RPMI7951 (cell line): Measurements from ENCODE around the gene PSTPIP1. TPM values are rescaled to one million over a fixed set of nuclear protein-coding genes. Genes with fewer than 3 reads are reported as not detected.

Experiments used
- DNase-seq: peaks from one replicate; pipeline ENCODE4 v3.0.0-alpha.2; 2012; ENCODE audit warnings: low read depth
- total RNA-seq: library from RNA; depleted of rRNA; stranded (reverse); fragments of >200 nt; shearing (Covaris generic); gene quantifications from 2 replicates; pipeline ENCODE4 v1.2.3, GENCODE V29; 2014

The PSTPIP1 gene
- total RNA-seq, 1 experiment from 2014 or later, result not detected

DNA sequence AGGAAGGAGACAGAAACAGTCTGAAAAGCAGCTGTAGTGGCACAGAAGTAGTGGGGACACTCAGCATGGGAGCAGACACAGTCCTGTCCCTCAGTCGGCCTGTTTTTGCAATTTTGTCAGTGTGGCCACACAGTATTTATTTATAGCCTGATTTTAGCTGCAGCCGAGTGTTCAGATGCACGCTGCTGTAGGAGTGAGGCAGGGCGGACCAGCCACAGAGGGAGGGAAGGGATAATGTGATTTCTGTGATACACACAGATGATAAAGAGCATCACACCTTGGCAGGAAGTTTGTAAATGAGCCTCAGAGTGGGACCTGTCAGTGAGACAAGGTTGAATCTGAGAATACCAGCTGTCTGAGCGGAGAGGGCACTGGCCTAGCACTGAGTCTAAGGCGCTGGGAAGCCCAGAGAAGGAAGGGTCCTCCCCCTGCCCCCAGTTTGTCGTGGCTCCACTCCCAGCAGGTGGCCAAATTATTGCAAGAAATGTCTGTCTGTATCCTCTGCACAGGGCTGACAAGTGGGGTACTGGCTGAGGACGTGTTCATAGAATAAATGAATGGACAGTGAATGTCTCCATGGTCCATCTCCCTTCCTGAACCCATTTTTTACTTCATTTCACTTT, 3.8 kb downstream of the PSTPIP1 start:
- no peak for DNase-seq

DNA sequence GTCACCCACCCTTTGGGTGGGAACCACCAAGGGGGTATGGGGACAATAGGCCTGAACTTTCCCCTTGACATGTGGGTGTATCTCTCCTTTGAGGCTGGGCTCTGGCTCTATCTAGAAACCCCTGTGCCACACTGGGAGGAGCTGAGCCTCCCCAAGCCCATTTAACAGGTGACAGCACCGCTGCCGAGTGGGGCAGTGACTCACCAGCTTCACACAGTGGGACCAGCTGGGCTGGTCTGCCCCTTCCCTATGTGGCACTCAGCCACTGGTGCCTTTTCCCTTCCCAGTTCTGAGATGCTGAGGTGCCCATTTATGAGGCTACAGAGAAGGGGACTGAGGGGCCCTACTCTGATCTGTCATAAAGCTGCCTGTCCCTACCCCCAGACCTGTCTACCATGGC, 5.1 kb downstream of the PSTPIP1 start:
- no peak for DNase-seq

DNA sequence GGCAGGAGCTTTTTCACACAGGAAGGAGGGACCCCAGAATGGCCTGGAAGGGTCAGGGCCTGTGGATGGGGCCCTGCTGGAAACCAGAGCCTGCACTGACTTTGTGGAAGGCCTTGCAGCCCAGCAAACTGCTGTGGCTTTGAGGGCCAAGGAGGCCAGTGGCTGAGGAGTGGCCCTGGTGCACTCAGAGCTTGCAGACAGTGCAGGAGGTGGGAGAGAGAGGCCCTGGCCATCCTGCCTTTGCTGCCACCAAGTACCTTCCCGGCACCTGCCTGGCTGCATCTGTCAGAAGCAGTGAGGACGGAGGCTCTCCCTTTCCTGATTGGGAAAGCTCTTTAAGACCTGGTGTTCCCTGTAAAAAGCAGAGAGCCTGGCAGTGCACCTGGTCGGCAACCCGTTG, 6.4 kb downstream of the PSTPIP1 start:
- DNase-seq, result no peak

DNA sequence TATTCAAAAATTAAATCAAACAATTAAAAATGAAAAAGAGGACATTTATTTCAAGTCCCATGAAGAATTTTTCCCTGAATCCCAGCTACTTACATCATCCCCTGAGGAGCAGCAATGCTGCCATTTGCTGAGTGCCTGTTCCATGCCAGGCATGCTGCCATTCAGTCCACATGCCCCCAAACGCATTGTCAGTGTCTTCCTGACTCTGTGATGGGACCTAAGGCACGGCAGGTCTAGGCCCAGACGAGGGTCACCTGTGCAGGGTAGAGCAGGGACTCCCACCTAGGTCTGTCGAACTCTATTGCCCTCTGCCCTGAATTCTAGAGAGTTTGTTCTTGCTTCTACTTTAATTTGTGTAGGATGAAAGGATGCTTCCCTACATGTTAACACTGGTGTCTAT, 7.0 kb downstream of the PSTPIP1 start:
- DNase-seq, result no peak

DNA sequence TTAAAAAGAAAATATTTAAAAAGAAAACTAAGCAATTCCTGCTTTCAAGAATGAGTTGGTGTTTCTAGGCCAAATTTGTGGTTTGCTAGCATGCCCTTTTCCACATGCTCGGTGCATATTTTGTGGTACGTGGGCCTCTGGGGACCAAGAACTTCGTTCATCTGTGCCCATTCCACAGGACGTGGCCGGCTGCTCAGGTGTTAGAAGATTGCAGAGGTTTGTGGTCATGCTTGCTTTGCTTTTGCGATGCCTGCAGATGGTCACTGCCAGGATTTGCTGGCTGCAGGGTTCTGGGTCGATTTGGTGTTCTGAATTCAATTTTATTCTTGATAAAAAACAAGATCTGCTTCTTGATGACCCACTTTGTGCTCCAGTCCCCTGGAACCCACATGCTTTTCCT, 7.5 kb downstream of the PSTPIP1 start:
- DNase-seq, result no peak

DNA sequence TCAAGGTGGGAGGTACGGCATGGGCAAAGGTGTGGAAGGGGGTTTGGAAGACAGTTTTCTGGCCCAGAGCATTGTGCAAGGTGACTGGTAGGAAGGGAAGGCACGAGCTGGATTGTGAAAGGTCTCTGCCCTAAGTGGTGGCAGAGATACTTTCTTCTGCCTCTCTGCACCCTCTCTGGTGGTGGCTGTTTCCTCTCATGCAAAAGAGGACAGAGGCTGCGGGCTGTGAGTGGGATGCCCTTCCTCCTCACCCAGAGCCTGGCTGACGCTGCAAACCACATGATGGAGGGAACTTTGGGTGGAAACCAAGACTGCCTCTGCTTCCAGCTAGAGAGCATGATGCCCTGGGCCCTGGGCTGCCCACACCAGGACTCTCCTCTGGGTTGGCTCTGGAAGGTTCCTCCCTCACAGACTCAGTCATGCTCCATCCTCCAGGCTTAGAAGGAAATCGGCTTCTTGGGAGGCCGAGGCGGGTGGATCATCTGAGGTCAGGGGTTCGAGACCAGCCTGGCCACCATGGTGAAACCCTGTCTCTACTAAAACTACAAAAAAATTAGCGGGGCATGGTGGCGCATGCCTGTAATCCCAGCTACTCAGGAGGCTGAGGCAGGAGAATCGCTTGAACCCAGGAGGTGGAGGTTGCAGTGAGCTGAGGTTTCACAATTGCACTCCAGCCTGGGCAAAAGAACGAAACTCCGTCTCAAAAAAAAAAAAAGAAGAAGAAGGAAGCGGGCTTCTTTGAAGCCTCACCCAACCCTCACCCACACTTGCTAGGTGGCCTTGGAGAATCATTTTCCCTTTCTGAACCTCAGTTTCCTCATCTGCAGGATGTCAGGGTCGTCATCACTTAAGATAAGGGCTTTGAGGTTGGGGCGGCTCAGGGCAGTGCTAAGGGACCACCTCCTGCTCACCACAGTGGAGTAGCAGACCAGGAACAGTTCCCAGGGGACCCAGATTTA, 8.3 kb downstream of the PSTPIP1 start:
- DNase-seq, result no peak

DNA sequence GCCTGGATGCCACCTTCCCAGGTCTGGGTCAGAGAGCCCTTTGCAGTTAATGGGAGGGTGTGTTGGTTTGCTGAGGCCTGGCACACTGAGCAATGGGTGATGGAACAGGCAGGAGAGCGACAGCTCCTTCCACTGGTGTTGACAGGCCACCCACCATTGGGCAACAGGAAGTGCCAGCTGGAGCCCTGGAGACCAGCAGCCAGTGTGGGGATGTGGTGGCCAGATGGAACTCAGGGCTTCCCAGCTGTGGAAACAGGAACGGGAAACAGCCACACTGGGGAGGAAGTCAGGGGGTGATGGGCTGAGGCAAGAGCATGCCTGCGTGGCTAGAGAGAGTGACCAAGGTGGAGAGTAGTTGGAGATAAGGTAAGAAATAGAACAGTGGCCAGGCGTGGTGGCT, 9.3 kb downstream of the PSTPIP1 start:
- no peak for DNase-seq

DNA sequence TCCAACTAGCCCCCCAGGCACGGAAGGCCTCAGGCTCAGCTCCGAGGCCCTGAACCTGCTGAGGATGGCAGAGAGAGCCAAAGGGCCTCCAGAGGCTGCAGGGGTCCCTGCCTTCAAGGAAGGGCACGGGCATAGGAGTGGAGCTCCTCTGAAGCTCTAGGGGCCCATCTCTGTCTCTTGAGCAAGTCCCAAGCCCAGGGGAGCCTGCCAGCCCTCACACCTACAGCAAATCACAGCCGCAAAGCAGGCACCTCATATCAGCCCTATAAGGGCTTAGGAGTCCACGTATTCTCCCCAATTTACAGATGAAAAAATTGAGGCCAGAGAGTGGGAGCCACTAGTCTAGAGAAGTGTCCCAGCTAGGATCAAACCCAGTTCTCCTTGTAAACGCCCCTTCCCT, 14.2 kb downstream of the PSTPIP1 start:
- DNase-seq, result no peak

DNA sequence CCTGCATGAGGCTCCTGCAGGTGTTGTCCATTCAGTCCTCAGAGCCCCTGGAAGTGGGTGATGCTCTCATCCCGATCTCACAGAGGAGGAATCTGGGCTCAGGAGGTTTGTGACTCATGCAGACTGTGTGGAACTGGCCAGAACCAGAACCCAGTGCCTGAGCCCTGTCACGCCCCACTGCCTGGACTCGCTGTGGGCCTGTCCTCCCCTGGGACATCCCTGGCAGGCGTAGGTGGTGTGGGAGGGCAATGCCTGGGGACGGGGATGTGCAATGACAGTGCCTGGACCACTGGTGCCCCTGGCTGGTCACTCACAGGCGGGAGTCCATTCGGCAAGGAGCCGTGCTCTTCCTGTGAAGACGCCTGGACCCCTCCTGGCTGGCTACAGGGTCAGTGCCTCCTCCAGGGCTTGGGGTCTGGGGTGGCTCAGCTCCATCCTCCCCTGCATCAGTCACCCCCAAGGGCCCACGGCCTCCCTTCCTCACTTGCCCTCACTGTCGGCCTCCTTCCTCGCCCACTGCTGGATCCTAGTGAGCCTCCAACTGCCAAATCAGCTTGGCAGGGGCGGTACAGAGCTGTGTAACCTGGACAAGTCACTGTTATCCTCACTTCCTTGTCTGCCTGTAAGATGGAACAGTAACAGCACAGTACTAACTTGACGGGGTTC, 14.9 kb downstream of the PSTPIP1 start:
- DNase-seq, result no peak

DNA sequence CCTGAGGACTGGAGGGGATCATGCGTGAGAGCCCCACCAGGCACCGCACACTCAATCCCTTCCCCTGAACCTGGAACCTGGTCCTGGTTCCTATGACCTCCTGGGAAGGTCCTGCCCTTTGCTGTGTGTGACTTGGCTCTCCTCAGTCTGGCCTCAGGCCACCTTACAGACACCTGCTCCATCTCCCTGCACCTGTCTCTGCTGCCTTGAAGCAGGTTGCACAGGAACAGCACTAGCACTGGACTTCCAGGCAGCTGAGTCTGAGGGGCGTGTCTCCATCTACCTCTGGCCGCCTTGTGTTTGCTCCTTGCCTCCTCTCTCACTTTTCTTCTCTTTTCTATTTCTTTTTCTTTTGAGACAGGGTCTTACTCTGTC, 15.4 kb downstream of the PSTPIP1 start:
- no peak for DNase-seq

DNA sequence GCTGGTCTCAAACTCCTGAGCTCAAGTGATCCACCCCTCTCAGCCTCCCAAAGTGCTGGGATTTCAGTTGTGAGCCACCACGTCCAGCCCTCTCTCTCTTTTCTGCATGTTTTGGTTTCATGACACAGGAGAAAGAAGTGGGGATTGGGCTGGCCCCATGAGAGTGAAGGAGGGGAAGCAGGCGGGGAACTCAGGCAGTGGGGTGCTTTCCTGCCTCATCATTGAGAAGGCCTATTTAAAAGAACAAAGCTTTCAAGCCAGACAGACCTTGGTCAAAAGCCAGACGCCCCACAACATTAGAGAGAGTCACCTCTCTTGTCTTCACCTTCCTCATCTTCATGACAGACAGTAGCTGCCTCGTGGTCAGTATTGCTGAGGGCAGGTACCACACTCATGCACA, 15.9 kb downstream of the PSTPIP1 start:
- no peak for DNase-seq

DNA sequence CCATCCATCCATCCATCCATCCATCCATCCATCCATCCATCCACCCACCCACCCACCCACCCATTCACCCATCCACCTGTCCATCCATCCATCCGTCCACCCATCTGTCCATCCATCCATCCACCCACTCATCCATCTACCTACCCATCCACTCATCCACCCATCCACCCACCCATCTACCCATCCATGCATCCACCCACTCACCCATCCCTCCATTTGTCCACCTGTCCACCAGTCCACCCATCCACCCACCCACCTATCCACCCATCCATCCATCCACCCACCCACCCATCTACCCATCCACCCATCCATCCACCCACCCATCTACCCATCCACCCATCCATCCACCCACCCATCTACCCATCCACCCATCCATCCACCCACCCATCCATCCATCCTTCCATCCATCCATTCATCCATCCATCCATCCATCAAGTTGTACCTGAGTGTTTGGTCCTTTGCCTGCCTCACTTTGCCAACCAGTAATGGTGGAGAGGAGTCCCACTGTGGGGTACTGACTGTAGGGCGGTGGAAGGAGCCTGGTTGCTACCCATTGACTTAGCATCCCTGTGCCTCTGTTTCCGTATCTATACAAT, 17.3 kb downstream of the PSTPIP1 start:
- DNase-seq, result no peak

DNA sequence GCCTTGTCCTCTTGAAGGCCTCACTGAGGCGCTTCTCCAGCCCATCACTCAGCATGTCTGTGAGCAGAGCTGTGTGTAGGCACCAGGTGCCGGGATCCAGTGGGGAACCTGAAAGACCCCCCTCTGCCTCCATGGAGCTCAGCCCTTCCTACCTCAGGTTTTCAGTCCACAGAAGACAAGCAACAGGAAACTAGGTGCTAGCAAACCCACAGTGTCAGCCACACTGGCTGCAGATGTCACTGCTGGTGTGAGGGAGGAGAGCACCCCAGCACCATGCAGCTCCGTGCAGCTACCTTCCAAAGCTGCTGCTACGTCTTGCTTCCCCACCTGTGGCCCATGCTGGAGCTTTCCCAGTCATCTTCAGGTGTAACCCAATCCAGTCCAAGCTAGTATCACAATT, 17.9 kb downstream of the PSTPIP1 start:
- no peak for DNase-seq

DNA sequence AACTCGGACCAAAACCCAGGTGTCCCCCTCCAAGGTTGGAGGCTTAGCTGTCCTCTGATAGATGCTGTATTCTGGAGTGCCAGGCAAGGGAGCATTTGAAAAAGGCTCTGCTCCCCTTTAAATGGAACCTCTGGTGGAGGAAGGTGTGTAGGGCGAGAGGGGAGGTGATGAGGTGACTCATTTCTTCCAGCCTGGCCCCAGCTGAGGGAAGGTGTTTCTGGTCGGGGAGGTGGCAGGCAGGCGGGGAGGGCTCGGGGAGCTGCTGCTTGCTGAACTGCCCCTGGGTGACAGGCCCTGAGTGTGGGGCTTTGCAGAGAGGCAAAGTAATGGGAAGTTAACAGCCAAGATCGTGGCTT, 18.8 kb downstream of the PSTPIP1 start:
- no peak for DNase-seq

DNA sequence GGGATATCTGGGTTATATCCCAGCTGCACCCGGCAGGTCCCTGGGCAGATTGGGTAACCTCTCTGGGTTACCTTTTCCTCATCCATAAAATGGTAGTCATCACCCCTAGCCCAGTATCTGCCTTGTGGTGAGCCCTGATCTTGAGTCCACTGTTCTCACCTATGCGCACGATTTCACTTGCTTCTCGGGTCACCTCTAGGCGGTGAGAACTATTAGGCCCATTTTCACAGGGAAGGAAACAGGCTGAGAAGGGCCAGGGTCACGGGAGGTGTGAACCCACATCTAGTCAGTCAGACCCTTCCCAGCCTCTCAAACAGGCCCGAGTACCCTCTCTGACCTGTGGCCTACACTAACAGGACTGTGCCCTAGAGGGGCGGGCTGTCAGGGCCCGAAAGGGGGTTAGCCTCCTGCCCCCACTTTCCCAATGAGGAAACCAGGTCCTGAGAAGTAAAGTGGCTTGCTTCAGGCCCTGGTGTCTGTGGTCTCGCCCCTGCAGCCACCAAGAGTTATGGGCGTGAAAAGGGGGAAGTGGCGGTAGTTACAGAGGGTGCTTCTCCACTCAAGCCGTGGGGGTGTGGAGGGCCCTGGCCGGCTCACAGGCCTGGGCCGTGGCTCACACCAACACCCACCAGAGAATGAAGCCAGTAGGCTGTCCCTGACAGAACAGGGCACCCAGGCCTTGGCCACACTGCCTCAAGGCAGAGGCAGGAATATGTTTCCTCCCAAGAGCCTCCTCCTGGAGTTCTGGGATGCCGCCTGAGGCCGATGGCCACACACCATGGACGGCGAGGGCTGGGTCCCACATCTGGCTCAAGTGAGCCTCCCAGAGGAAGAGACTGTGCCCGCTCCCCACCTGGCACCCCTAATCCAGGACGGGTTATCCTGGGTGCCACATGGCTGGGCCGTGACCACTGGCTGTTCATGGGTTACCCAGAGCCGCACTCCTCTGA, 19.5 kb downstream of the PSTPIP1 start:
- DNase-seq, result no peak

DNA sequence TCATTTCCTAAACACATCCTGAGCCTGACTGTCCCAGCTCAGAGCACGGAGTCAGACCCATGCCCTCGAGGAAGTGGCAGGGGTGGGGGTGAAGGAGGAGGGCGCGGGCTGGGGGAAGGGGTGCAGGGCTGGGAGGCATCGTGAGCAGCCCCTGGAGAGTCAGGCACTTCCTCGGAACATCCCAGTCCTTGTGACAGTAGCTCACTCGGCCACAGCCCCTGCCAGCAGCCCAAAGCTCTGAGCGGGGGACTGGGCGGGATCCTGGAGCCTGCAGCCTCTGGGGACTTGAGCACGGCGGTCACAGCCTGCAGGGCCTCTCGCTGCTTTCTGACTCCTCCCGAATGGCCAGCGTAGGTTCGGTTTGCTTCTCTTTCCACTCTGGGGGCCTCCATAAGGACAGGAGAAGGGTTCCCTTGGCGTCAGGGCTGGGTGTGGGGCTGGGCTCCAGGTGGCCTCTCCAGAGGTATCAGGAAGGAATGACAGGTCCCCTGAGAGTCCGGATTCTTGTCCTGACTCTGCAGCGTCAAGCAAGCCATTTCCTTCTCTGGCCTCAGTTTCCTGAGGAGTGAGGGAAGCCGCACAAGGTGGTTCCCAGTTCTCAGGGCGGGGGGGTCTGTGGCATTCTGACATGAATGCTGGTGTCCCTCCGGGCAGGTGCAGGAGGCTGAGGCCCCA, 20.9 kb downstream of the PSTPIP1 start:
- DNase-seq, result no peak

DNA sequence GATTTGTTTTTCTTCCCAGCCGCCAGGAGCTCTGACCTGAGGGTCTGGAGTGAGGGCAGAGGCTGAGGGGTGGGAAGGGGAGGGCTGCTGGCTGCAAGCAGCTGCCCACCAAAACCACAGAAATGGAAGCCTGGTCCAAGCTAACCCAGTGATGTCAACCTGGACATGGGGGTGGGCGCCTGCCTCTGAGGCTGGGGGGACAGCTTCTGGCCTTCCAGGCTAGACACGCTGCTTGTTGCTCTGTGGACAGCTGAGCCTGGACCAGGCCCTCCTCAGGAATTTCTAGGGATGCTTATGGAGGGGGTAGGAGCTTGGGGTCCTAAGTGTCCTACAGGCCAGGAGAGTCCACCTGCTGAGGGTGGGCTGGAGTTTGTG, 21.4 kb downstream of the PSTPIP1 start:
- DNase-seq, result no peak

DNA sequence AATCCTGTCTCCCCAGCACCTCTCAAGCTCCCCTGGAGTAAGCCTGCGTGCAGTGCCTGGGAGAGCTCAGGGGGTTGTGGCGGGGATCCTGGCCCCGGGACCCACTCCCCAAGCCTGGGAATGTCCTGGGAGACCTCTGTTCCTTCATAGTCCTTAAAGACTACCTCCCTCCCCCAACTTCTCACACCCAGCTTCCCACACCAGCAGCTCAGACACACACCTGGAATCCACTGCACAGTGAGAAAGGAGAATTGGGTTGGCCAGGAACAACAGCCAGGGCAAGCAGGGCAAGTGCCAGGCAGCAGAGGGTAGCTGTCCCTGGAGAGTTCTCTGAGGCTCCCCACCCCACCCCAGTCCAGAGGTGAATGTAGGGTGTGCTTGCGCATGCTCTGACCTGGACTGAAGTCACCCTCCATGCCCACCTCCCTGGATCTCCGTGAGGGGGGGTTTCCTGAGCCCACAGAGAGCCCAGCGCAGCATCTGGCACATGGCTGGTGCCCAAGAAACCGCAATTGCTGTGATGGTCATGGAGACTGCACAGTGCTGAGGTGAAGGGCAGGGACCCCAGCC, 22.2 kb downstream of the PSTPIP1 start:
- DNase-seq, result no peak

DNA sequence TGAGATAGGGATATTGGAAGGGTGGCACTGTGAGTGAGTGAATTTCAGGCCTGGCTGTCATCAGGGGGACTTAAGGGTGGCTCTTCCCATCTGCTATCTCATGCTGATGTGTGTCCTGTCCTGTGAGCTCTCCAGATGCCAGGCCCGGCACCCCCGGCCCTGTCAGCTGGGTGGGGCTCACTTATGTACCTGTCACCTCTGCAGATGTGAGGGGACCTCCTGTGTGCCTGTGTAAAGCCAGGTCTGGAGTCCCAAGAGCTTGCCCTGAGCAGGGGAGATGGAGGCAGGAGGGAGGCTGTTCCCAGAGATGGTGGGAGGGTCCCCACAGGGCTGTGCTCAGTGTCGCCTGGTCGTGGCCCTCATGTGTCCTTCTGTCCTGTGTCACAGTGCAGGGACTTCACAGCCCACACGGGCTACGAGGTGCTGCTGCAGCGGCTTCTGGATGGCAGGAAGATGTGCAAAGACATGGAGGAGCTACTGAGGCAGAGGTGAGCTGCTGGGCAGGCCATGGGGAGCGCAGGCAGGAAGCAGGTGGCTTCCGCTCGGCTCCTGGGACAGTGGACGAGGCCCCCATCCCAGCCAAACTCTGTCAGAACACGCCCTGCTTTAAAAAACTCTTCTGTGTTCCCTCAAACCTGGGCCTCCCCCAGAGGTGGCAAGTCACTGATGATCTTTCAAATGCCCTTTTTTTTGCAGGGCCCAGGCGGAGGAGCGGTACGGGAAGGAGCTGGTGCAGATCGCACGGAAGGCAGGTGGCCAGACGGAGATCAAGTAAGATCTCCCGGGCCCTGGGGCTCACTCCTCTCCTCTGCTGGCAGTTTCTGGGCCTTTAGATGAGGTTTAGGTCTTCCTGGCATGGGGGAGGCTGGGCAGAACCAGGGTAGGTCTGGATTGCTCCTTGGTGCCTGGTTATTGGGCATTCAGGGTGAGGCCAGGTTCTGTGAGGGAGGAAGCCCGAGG, 23.1 kb downstream of the PSTPIP1 start:
- no peak for DNase-seq
